Progenitor cell of endocrine pancreas (in vitro differentiated cells): ENCODE results near the gene SLC9C1. TPM values are rescaled to one million over a fixed set of nuclear protein-coding genes. Genes with fewer than 3 reads are reported as not detected.

Experiments
- DNase-seq: peaks from one replicate; pipeline ENCODE4 v3.0.0; 2021; ENCODE audit warnings: low spot score; ENCODE audit not compliant: unreplicated experiment
- H3K27ac Mint-ChIP-seq: 2 replicates; pipeline ENCODE4 v1.8.0; 2021; ENCODE audit warnings: mild to moderate bottlenecking, moderate library complexity, mixed read lengths
- H3K27me3 Mint-ChIP-seq: 2 replicates; pipeline ENCODE4 v1.8.0; 2021; ENCODE audit warnings: mixed read lengths
- H3K36me3 Mint-ChIP-seq: 2 replicates; pipeline ENCODE4 v1.8.0; 2022; ENCODE audit warnings: mixed read lengths; ENCODE audit not compliant: insufficient read depth
- H3K4me1 Mint-ChIP-seq: 2 replicates; pipeline ENCODE4 v1.8.0; 2021; ENCODE audit warnings: low read depth, mixed read lengths
- H3K4me3 Mint-ChIP-seq: 2 replicates; pipeline ENCODE4 v1.8.0; 2021; ENCODE audit warnings: low read depth, mild to moderate bottlenecking, moderate library complexity, mixed read lengths
- H3K9me3 Mint-ChIP-seq: 2 replicates; pipeline ENCODE4 v1.8.0; 2021; ENCODE audit warnings: low read depth, mixed read lengths
- CTCF ChIP-seq: fragments of 200-600 bp; sonication (generic); IDR thresholded peaks from one replicate; pipeline ENCODE4 v1.5.0; 2021; ENCODE audit warnings: antibody characterized with exemption, mild to moderate bottlenecking; ENCODE audit not compliant: unreplicated experiment
- total RNA-seq: library from RNA; stranded (reverse); gene quantifications from 2 replicates; pipeline ENCODE4 v1.2.1, GENCODE V29; 2021

SLC9C1 gene
- total RNA-seq, 1 donor from 2014 or later = 1.5 TPM

DNA sequence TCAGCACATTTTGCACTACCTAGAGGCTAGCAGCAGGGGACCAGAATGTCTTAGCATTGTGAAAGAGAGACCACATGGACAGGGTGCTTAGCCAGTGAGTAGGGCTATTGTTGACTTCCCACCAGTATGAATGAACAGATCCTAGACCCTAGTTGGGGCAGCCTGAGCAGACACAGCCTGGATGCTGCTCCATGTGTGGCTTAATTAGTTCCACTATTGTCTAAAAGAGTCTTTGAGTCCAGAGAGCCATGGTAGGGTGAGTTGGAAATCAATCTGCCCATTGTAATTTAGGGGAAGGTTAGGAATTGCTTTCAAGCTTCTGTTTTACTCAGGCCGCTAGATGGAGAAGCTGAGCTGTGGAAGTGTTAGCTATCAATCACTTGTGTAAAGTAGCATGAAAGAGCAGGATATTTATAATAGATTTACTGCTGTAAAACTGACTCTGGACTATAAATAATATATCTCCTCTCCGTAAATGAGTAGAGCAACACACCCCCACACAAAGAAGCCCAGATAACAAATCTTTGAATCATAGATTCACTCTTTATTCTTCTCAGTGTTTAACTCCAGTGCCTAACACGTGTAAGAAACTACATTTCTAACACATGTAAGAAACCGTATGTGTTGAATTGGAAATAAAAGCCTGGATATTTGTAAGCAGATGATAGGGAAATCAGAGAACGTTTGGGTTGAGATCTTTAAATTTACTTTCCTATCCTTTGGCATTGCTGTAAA, 156.9 kb downstream of the SLC9C1 start:
- Mint-ChIP-seq H3K36me3 (no peaks in the 10 kb centered on the region), H3K27ac (peak overlapping the region; percentile 57), H3K27me3 (no peaks in the 10 kb centered on the region), H3K9me3 (no peaks in the 10 kb centered on the region), H3K4me1 (peaks cover 26% of the 10 kb centered on the region), H3K4me3 (no peak overlapping the region)
- no peak for DNase-seq
- peak; percentile 68 for TF ChIP-seq CTCF

GRCh38 chr3:112136046-112136445, 158.0 kb downstream of the SLC9C1 start:
- TF ChIP-seq CTCF = no peak
- no peaks in the 10 kb centered on the region for H3K9me3 Mint-ChIP-seq
- H3K4me3 Mint-ChIP-seq = no peak overlapping the region
- H3K36me3 Mint-ChIP-seq = no peaks in the 10 kb centered on the region
- DNase-seq = no peak
- H3K27me3 Mint-ChIP-seq = no peaks in the 10 kb centered on the region
- peaks cover 26% of the 10 kb centered on the region for H3K4me1 Mint-ChIP-seq
- H3K27ac Mint-ChIP-seq = no peak overlapping the region

- Mint-ChIP-seq H3K9me3 (no peaks in the 10 kb centered on the region), H3K4me3 (no peak overlapping the region), H3K4me1 (peaks cover 26% of the 10 kb centered on the region), H3K27ac (no peak overlapping the region), H3K27me3 (no peaks in the 10 kb centered on the region), H3K36me3 (peaks cover 3% of the 10 kb centered on the region)
- TF ChIP-seq CTCF = no peak
- no peak for DNase-seq
Measured at GRCh38 chr3:112134335-112135124, 159.5 kb downstream of the SLC9C1 start.

GRCh38 chr3:112133626-112134334, 160.2 kb downstream of the SLC9C1 start:
- Mint-ChIP-seq H3K27ac (no peak overlapping the region), H3K9me3 (no peaks in the 10 kb centered on the region), H3K36me3 (peaks cover 3% of the 10 kb centered on the region), H3K4me1 (peaks cover 28% of the 10 kb centered on the region), H3K4me3 (no peak overlapping the region), H3K27me3 (no peaks in the 10 kb centered on the region)
- TF ChIP-seq CTCF = no peak
- no peak for DNase-seq

DNA sequence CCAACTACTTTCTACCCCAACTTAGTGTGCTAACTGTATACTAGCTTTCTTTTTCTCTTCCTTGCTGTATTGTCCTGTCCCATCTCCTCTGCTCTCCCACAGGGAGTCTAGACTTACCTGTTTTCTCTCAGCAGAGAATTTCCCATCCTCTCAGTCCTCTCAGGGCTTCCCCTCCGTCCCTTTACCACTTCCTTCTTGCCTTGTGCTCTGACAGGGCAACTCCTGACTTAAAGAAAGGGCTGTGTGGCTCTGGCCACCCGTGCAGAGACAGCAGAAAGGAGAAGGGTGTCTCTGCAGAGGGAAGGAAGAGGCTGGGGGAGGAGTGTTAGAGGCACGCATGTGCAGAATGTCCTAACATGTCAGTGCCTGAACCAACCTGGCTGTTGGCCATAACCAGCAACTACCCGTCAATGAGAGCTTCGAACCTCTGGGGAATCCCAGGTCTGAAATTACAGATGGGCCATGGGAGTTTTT, 161.0 kb downstream of the SLC9C1 start, which contains the start of gene GCSAM:
Gene GCSAM, minus strand, starts transcription at position 274 of the 474 bp plus-strand sequence. Its CDS starts 128 bp downstream, at position 146.
- TF ChIP-seq CTCF = no peak
- H3K4me1 Mint-ChIP-seq = peaks cover 28% of the 10 kb centered on the region
- no peaks in the 10 kb centered on the region for H3K9me3 Mint-ChIP-seq
- H3K36me3 Mint-ChIP-seq = peaks cover 3% of the 10 kb centered on the region
- no peak for DNase-seq
- H3K27ac Mint-ChIP-seq = no peak within 1 kb of the TSS
- H3K4me3 Mint-ChIP-seq = no peak within 1 kb of the TSS
- no peaks in the 10 kb centered on the region for H3K27me3 Mint-ChIP-seq
